HG03103 (cell line): ENCODE measurements around the gene P2RY8.

Experiments
- ATAC-seq: cut with Tn5 transposase; IDR thresholded peaks from one replicate; pipeline ENCODE4 v1.9.1; 2021; ENCODE audit warnings: low read depth; ENCODE audit not compliant: unreplicated experiment

Gene P2RY8

DNA sequence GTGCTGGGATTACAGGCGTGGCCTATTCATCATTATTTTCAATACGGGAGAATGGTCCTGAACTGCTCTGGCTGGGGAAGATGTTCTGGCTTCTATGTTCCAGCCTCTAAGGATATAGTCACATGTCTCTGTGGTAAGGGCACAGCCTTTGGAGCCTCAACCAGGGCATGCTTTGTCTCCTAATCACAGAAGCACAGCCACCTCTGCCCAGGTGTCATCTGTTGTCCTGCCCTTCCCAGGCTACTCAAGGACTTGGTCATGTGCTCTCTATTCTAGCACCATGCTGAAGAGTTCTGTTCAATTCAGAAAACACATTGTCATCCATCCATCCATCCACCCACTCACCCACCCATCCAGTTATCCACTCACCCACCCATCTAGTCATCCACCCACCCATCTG, 113.8 kb downstream of the P2RY8 start:
- no peak for ATAC-seq

DNA sequence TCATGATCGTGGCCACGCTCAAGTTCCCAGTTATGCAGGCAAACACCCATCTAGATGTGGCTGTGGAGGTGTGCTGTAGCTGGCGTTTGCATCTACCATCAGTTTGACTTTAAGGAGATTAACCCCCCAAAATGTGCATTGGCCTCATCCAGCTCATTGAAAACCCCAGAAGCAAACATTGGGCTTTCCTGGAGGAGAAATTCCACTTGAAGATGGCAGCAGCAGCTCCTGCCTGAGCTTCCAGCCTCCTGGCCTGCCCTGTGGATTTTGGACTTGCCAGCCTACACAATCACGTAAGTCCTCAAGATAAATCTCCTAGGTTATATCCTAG, 114.9 kb downstream of the P2RY8 start:
- no peak for ATAC-seq

DNA sequence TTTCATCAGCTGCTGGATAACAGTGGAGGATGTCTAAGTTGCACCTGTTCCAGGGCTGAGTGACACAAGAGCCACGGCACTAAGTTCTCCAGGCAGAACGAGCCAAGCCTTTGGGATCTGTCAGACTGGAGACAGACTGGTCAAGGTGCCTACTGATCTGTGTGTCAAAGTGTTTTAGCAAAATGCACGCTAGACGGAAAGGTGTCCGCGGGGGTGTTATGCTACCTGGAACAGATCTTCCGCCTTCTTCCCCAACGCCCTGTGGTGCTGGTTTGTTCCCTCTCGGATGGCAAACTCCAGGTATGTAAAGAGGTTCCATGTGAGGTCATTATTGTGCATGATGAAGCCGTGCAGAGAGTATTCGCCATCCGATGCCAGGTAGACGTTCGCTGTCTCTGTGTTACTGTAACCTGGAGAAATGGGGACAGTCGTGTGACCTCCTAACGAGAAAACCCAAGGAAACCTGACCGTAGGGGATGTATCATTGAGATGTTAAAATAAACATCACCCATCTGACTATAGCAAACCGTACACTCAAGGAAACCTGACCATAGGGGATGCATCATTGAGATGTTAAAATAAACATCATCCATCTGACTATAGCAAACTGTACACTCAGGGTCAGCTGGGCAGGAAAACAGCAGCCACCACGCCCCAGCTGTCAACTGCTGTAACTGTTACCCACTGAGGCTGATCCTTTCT, 115.4 kb downstream of the P2RY8 start:
- no peak for ATAC-seq

DNA sequence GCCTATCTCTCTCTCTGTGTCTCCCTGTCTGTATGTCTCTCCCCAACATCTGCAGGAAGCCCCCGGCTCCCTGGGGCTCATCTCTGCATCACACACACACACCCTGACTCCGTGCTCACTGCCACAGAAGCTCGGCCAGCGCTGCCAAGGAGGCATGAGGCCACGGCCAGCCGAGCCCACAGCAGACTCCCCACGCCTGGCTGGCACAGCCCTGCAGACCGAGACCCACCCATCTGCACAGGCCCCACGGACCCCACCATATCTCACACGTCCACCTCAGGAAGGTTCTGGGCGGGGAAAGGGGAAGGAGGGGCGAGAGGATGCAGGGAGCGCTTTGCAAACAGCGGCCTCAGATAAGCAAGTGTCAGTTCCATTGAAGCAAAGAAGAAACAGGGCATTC, 116.6 kb downstream of the P2RY8 start:
- ATAC-seq: no peak

DNA sequence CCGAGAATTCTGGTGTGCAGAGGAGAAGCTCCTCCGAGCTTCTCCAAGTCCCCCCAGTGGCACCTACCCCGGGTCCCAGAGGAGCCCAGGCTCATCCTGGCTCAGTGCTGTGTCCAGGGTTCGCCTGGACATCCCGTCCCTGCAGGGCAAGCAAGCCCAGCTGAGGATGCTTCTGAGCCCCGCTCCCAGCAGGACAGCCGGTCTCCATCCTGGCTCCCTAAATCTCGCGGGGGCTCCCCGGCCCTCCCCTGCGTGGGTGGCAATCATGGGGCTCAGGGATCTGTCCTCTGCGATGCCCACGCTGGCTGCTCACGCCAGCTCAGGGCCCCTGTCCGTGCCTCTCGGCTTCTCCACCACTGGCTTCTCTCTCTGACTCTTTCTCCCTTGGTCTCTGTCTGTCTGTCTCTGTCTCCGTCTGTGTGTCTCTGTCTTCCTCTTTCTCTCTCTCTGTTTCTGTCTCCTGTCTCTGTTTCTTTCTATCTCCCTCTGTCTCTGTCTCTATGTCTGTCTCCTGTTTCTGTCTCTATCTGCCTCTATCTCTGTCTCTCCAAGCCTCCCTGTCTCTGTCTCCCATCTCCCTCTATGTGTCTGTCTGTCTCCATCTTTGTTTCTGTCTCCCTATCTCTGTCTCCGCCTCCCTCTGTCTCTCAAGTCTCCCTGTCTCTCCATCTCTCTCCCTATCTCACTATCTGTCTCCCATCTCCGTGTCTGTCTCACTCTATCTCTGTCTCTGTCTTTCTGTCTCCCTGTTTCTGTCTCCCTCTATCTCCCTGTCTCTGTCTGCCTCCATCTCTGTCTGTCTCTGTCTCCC, 117.2 kb downstream of the P2RY8 start:
- no peak for ATAC-seq

DNA sequence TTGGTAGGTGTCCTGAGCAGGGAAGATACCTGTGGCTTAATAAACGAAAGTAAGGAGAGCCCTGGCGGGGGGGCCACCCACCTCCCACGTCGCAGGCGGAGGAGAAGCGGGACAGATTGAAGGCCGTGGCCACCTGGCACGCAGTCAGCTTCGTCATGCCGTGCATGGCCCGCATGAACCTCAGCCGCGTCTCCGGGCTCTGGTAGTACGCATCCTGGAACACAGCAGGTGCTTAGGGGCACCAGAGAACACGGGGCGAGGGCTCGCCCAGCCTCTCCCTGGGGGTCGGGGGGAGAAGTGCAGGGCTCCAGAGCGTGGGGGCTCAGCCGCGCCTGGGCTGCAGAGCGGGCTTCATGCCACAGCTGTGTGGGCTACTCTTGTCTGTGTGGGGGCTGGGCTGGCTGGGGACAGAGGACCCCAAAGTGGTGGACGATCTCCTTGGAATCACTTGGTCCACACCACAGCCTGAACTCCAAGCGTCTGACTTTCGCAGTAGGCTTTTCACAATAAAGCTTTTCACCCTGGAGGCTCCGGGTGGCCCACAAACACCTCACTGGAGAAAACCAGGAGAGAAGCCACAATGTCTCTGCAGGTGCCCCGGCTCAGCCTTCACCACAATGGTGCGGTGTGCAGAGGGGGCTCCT, 118.0 kb downstream of the P2RY8 start:
- ATAC-seq: no peak

DNA sequence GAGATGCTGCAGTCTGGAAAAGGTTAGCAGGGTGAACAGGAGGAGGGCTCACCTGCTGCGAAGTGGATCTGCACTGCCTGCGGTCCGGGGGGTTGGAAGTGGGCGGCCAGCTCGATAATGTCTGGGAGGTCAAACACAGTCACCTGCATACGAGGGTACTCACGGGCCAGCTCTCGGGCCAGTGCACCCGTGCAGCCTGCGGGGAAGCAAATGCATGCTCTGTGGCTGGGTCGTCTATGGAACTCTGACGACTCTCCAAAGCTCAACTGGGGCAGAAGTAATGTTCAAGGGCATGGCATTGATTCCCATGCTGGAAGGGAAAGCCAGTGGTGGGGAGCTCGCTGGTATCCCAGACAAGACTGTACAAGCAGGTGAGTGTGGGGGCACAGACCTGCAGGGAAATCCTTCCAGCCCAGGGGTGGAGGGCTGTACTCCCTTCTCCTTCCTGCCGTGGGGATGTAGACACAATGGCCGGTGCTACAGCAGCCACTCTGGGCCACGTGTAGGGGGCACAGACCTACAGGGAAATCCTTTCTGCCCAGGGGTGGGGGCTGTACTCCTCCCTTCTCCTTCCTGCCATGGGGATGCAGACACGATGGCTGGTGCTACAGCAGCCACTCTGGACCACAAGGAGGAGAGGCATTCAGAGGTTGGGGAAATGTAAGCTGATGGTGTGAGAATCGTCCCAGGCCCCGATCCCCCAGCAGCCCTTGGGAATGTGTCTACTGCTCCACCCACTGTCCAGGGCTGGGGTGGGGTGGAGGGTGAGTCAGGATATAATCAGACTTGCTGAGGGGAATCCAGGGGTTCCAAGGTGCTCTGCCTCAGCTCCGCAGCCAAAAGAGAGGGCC, 118.8 kb downstream of the P2RY8 start:
- no peak for ATAC-seq

DNA sequence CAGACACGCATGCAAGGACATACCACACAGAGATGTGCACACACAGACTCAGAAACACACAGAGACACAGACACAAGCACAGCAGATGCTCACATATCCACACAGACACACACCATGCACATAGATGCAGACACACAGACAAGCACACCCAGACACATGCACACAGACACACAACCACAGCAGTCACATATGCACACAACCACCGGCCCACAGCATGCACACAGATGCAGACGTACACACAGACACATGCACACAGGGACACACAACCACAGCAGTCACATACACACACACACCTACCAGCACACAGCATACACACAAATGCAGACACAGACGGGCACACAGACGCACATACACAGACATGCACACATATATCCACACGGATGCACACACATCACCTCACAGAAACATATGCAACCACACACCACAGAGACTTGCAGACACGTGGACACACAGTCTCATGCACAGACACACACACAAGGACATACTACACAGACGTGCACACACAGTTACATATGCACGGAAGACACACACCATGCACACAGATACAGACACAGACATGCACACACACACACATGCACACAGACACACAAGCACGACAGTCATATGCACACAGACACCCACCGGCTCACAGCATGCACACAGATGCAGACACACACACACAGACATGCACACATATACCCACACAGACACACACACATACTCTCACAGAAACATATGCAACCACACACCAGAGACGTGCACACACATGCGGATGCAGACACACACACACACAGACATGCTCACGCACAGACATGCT, 119.8 kb downstream of the P2RY8 start:
- ATAC-seq: no peak

DNA sequence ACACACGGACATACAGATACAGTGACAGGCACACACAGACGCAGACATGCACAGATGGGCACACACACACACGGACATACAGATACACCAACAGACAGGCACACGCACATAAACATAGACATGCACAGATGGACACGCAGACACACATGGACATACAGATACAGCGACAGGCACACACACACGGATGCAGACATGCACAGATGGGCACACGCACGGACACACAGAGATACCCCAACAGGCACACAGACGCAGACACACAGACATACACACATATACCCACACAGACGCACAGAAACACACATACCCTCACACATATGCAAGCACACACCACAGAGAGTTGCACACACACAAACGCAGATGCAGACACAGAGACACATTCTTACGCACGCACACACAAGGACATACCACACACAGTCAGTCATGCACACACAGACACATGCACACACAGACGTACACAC, 120.6 kb downstream of the P2RY8 start:
- ATAC-seq: no peak
